A549 treated with DMSO at 1 μM for 4 hours (cell line): Measurements from ENCODE around the gene FGF23. TPM values are rescaled to one million over a fixed set of nuclear protein-coding genes. Genes with fewer than 3 reads are reported as not detected.

Experiments used
- total RNA-seq: library from RNA; stranded (reverse); fragments of 200-300 nt; extraction: Qiagen RNA extraction; gene quantifications from 5 replicates; pipeline ENCODE4 v1.2.3, GENCODE V29; 2022; ENCODE audit warnings: low read depth

The FGF23 gene
- total RNA-seq, result not detected in 5 replicates

GRCh38 chr12:4379405-4379804, at the start of gene FGF23:
TSS of gene FGF23 (minus strand) at chr12:4379712. CDS start at chr12:4379582, 130 bp downstream.

GRCh38 chr12:4320853-4321701, 58.4 kb downstream of the FGF23 start, which contains the start of gene TIGAR:
TSS of gene TIGAR (plus strand) at chr12:4321213. CDS start at chr12:4321272, 59 bp downstream.

Other genes with a start within 250 kb of the FGF23 start
- 0.01 TPM in 1 of 5 replicates, not detected in the others for gene CCND2, start 106.0 kb downstream of the FGF23 start, total RNA-seq
- gene TIGAR, start 58.5 kb downstream of the FGF23 start, total RNA-seq, result 41.3 to 52.2 TPM (median 41.6 TPM) in 5 replicates
- gene FGF6, start 66.1 kb upstream of the FGF23 start, total RNA-seq, result not detected in 5 replicates
- gene RAD51AP1, start 159.2 kb upstream of the FGF23 start, total RNA-seq, result 14.8 to 25.1 TPM (median 20.7 TPM) in 5 replicates
- 41.1 to 50.5 TPM (median 45.4 TPM) in 5 replicates for gene DYRK4, start 182.5 kb upstream of the FGF23 start, total RNA-seq